Measurements from ENCODE around the gene FGFBP3. TPM values are rescaled to one million over a fixed set of nuclear protein-coding genes. Genes with fewer than 3 reads are reported as not detected.
A peak's percentile ranks its signal among the peaks of the same experiment; 100 is the strongest.

The FGFBP3 gene
- polyA plus RNA-seq, 3 donors: 0.30 to 0.45 (median 0.32) TPM

DNA sequence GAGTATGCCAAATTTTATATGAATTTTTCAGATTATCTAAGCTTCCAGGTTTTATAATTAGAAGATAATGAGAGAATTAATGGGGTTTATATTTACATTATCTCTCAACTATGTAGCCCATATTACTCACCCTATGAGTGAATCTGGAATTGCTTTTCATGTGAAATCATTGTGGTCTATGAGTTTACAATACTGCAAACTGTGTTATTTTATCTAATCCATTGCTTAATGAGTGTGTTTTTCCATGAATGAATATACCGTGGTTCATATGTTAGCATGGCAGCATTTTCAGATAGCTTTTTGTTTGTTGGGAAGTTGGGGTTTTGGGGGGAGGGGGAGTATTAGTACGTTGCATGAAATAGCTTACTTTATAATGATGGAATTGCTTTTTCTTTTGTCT lies 44.5 kb downstream of the FGFBP3 start:
- Mint-ChIP-seq H3K27ac (peak overlapping the region in 1 of 7 donors; percentile 8), H3K9me3 (no peaks in the 10 kb centered on the region)
- no peak for TF ChIP-seq CTCF (IDR thresholded peaks at IDR 0.05)

DNA sequence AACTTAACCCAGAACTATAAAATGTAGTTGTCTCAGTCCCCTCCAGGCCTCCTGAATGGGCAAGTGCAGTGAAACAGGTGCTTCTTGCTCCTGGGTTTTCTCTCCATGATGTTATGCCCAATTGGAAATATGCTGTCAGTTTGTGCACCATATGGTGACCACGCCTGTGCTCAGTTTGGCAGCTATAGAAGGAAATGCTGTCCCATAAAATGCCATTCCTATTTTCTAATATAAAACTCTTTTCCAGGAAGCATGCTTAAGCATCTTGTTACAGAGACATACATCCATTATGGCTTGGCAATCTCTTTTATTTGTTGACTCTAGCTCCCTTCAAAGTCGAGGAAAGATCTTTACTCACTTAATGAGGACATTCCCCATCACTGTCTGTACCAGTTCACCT lies 45.2 kb downstream of the FGFBP3 start:
- H3K36me3 Mint-ChIP-seq: peaks cover 61 to 62% of the 10 kb centered on the region in 2 donors
- intact Hi-C loops (cut with micrococcal nuclease): no loop called here
- H3K4me1 Mint-ChIP-seq: no peaks in the 10 kb centered on the region

More for the DNA sequence above, 44.5 kb downstream of the FGFBP3 start:
- H3K36me3 Mint-ChIP-seq: peaks cover 60 to 61% of the 10 kb centered on the region in 2 donors
- Histone ChIP-seq H3K79me2 (ENCODE audit: insufficient read depth, low read length) (no peaks in the 10 kb centered on the region), H3K4me2 (replicated peaks; ENCODE audit: extremely low read depth, low read length, poor library complexity, severe bottlenecking) (no peak overlapping the region), H3K9ac (ENCODE audit: insufficient read depth, low read length, poor library complexity, severe bottlenecking) (no peak overlapping the region), H3K4me1 (ENCODE audit: control insufficient read depth in 1 of 2, insufficient read depth in 2 of 2, low read length in 2 of 2) (no peaks in the 10 kb centered on the region), H3K9me3 (replicated peaks in 1 of 2; ENCODE audit: control insufficient read depth in 1 of 2, insufficient read depth in 1 of 2, low read length in 2 of 2) (no peaks in the 10 kb centered on the region), H4K20me1 (ENCODE audit: insufficient read depth, low read length) (peaks cover 3% of the 10 kb centered on the region), H3K27me3 (ENCODE audit: control insufficient read depth in 2 of 2, insufficient read depth in 2 of 2, low read length in 2 of 2) (no peaks in the 10 kb centered on the region), H3K27ac (ENCODE audit: low read depth in 1 of 2, low read length in 2 of 2) (no peak overlapping the region), H3K36me3 (replicated peaks in 1 of 2; ENCODE audit: control insufficient read depth in 1 of 2, insufficient read depth in 2 of 2, low read length in 2 of 2) (peaks cover 60 to 74% of the 10 kb centered on the region in 2 donors), H3K4me3 (replicated peaks in 1 of 3; ENCODE audit: low read depth in 2 of 3, low read length in 3 of 3) (no peak overlapping the region), H2AFZ (ENCODE audit: insufficient read depth, low read depth, low read length, poor library complexity, severe bottlenecking) (no peak overlapping the region)
- H3K4me3 Mint-ChIP-seq: no peak overlapping the region
- peaks cover 0 to 3% (median 0%) of the 10 kb centered on the region in 3 donors for H3K27me3 Mint-ChIP-seq (ENCODE audit: low read depth in 3 of 3)
- no peaks in the 10 kb centered on the region for H3K4me1 Mint-ChIP-seq
- intact Hi-C loops (cut with micrococcal nuclease): loop anchor here in 1 of 2 donors (5.0 kb wide), 1 partner anchor 43 kb away; the partner anchor contains the start of gene FGFBP3
- DNase-seq: no peak
- WGBS (ENCODE audit: insufficient coverage): 80% methylated on average over 1 of the region's 2 CpGs

More for the DNA sequence above, 45.2 kb downstream of the FGFBP3 start:
- Histone ChIP-seq H4K20me1 (ENCODE audit: insufficient read depth, low read length) (peaks cover 3% of the 10 kb centered on the region), H3K9ac (ENCODE audit: insufficient read depth, low read length, poor library complexity, severe bottlenecking) (no peak overlapping the region), H3K27ac (ENCODE audit: low read depth in 1 of 2, low read length in 2 of 2) (no peak overlapping the region), H3K4me2 (replicated peaks; ENCODE audit: extremely low read depth, low read length, poor library complexity, severe bottlenecking) (no peak overlapping the region), H3K4me1 (ENCODE audit: control insufficient read depth in 1 of 2, insufficient read depth in 2 of 2, low read length in 2 of 2) (no peaks in the 10 kb centered on the region), H3K79me2 (ENCODE audit: insufficient read depth, low read length) (no peaks in the 10 kb centered on the region), H3K27me3 (ENCODE audit: control insufficient read depth in 2 of 2, insufficient read depth in 2 of 2, low read length in 2 of 2) (no peaks in the 10 kb centered on the region), H2AFZ (ENCODE audit: insufficient read depth, low read depth, low read length, poor library complexity, severe bottlenecking) (no peak overlapping the region), H3K9me3 (replicated peaks in 1 of 2; ENCODE audit: control insufficient read depth in 1 of 2, insufficient read depth in 1 of 2, low read length in 2 of 2) (no peaks in the 10 kb centered on the region), H3K4me3 (replicated peaks in 1 of 3; ENCODE audit: low read depth in 2 of 3, low read length in 3 of 3) (no peak overlapping the region), H3K36me3 (replicated peaks in 1 of 2; ENCODE audit: control insufficient read depth in 1 of 2, insufficient read depth in 2 of 2, low read length in 2 of 2) (peaks cover 67 to 80% of the 10 kb centered on the region in 2 donors)
- Mint-ChIP-seq H3K9me3 (no peaks in the 10 kb centered on the region), H3K4me3 (no peak overlapping the region), H3K27me3 (ENCODE audit: low read depth in 3 of 3) (no peaks in the 10 kb centered on the region), H3K27ac (no peak overlapping the region)
- no peak for TF ChIP-seq CTCF (IDR thresholded peaks at IDR 0.05)
- no peak for DNase-seq
- 86% methylated on average over 1 of the region's 2 CpGs for WGBS (ENCODE audit: insufficient coverage)

Measured in CD14-positive monocyte (primary cell).